Parathyroid adenoma (tissue), 2 donors: ENCODE measurements around the gene NLRP9.
"Not testable (repeated sequence)": the region's sequence is repeated elsewhere in the genome, so short reads cannot be mapped to it uniquely, and the experiment has no call there.

ENCODE experiments used
- H2AFZ ChIP-seq: fragments of 300-600 bp; sonication (generic); one replicate; pipeline ENCODE4 v1.7.0; 2017; ENCODE audit warnings: antibody characterized with exemption, mild to moderate bottlenecking
- H3K27ac ChIP-seq: fragments of 300-600 bp; sonication (generic); one replicate; pipeline ENCODE4 v1.7.0; 2017
- H3K27me3 ChIP-seq: fragments of 300-600 bp; sonication (generic); one replicate; pipeline ENCODE4 v1.7.0; 2017; ENCODE audit warnings: low read length; ENCODE audit not compliant: control insufficient read depth, insufficient read depth
- H3K36me3 ChIP-seq: fragments of 300-600 bp; sonication (generic); one replicate; pipeline ENCODE4 v1.7.0; 2017; ENCODE audit warnings: low read length; ENCODE audit not compliant: control insufficient read depth, insufficient read depth
- H3K4me1 ChIP-seq: fragments of 300-600 bp; sonication (generic); one replicate; pipeline ENCODE4 v1.7.0; 2017; ENCODE audit warnings: control low read depth
- H3K4me2 ChIP-seq: fragments of 300-600 bp; sonication (generic); one replicate; pipeline ENCODE4 v1.7.0; 2017; ENCODE audit warnings: low read length
- H3K4me3 ChIP-seq: fragments of 300-600 bp; sonication (generic); one replicate; pipeline ENCODE4 v1.7.0; 2017; ENCODE audit warnings: low read depth, low read length
- H3K79me2 ChIP-seq: fragments of 300-600 bp; sonication (generic); one replicate; pipeline ENCODE4 v1.7.0; 2017; ENCODE audit warnings: control low read depth
- H3K9ac ChIP-seq: fragments of 300-600 bp; sonication (generic); one replicate; pipeline ENCODE4 v1.7.0; 2017; ENCODE audit warnings: mild to moderate bottlenecking
- H3K9me3 ChIP-seq: fragments of 300-600 bp; sonication (generic); one replicate; pipeline ENCODE4 v1.7.0; 2017; ENCODE audit warnings: low read length; ENCODE audit not compliant: control insufficient read depth
- TF ChIP-seq, protein P1 (sequence below): fragments of 300-600 bp; sonication (generic); IDR thresholded peaks from one replicate; pipeline ENCODE4 v1.7.0; 2017; ENCODE audit warnings: antibody characterized with exemption, mild to moderate bottlenecking
- donor health status: primary hyperparathyroidism.

The NLRP9 gene

GRCh38 chr19:55738302-55738701 is at the start of gene NLRP9:
Gene NLRP9 (minus strand): TSS chr19:55738402. CDS start chr19:55738374, 28 bp downstream.
- Histone ChIP-seq H3K4me1 (no peaks in the 10 kb centered on the region), H3K27me3 (no peaks in the 10 kb centered on the region), H3K36me3 (no peaks in the 10 kb centered on the region), H3K27ac (no peak within 1 kb of the TSS), H3K9me3 (no peaks in the 10 kb centered on the region), H3K79me2 (no peaks in the 10 kb centered on the region), H3K4me2 (no peak within 1 kb of the TSS), H3K4me3 (no peak within 1 kb of the TSS), H3K9ac (no peak within 1 kb of the TSS), H2AFZ (no peak within 1 kb of the TSS)
- TF ChIP-seq, protein P1, sequence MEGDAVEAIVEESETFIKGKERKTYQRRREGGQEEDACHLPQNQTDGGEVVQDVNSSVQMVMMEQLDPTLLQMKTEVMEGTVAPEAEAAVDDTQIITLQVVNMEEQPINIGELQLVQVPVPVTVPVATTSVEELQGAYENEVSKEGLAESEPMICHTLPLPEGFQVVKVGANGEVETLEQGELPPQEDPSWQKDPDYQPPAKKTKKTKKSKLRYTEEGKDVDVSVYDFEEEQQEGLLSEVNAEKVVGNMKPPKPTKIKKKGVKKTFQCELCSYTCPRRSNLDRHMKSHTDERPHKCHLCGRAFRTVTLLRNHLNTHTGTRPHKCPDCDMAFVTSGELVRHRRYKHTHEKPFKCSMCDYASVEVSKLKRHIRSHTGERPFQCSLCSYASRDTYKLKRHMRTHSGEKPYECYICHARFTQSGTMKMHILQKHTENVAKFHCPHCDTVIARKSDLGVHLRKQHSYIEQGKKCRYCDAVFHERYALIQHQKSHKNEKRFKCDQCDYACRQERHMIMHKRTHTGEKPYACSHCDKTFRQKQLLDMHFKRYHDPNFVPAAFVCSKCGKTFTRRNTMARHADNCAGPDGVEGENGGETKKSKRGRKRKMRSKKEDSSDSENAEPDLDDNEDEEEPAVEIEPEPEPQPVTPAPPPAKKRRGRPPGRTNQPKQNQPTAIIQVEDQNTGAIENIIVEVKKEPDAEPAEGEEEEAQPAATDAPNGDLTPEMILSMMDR = no peak

DNA sequence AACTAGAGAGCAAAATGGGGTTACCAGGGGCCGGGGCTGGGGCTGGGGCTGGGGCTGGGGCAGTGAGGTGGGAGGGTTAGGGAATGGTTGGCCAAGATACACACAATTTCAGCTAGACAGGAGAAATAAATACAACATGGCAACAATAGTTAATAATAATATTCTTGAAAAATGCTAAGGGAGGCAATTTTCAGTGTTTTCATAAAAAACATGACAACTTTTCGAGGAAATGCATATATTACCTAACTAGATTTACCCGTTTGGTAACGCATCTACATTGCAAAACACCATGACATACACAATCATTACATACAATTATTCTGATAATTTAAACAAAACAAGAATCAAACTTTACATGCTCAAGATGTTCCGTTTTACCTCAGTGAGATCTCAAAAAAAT is 42.9 kb upstream of the NLRP9 start:
- H2AFZ ChIP-seq = no peak overlapping the region
- no peaks in the 10 kb centered on the region for H3K36me3 ChIP-seq
- no peak overlapping the region for H3K9ac ChIP-seq
- H3K4me2 ChIP-seq = no peak overlapping the region
- H3K4me1 ChIP-seq = no peaks in the 10 kb centered on the region
- no peaks in the 10 kb centered on the region for H3K79me2 ChIP-seq
- no peak overlapping the region for H3K4me3 ChIP-seq
- H3K9me3 ChIP-seq = no peaks in the 10 kb centered on the region
- no peaks in the 10 kb centered on the region for H3K27me3 ChIP-seq
- H3K27ac ChIP-seq = no peak overlapping the region
- TF ChIP-seq, protein P1 = no peak

GRCh38 chr19:55778331-55778730 is 40.1 kb upstream of the NLRP9 start:
- Histone ChIP-seq H3K4me3 (no peak overlapping the region), H2AFZ (no peak overlapping the region), H3K27me3 (no peaks in the 10 kb centered on the region), H3K27ac (no peak overlapping the region), H3K9me3 (no peaks in the 10 kb centered on the region), H3K4me1 (no peaks in the 10 kb centered on the region), H3K36me3 (no peaks in the 10 kb centered on the region), H3K79me2 (no peaks in the 10 kb centered on the region), H3K4me2 (no peak overlapping the region), H3K9ac (no peak overlapping the region)
- TF ChIP-seq, protein P1 = no peak

DNA sequence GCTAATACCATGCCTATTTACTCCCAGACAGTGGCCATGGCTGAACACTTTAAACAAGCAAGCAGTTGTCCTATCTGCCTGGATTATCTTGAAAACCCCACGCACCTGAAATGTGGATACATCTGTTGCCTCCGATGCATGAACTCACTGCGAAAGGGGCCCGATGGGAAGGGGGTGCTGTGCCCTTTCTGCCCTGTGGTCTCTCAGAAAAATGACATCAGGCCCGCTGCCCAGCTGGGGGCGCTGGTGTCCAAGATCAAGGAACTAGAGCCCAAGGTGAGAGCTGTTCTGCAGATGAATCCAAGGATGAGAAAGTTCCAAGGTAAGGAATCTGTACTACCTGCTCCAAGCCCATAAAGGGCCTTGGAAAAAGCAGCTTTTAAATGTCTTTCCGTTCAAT is 39.3 kb upstream of the NLRP9 start:
- Histone ChIP-seq H3K4me3 (no peak overlapping the region), H3K27me3 (no peaks in the 10 kb centered on the region), H3K79me2 (no peaks in the 10 kb centered on the region), H3K9me3 (no peaks in the 10 kb centered on the region), H2AFZ (no peak overlapping the region), H3K4me2 (no peak overlapping the region), H3K27ac (no peak overlapping the region), H3K4me1 (no peaks in the 10 kb centered on the region), H3K36me3 (no peaks in the 10 kb centered on the region), H3K9ac (no peak overlapping the region)
- TF ChIP-seq, protein P1 = no peak

DNA sequence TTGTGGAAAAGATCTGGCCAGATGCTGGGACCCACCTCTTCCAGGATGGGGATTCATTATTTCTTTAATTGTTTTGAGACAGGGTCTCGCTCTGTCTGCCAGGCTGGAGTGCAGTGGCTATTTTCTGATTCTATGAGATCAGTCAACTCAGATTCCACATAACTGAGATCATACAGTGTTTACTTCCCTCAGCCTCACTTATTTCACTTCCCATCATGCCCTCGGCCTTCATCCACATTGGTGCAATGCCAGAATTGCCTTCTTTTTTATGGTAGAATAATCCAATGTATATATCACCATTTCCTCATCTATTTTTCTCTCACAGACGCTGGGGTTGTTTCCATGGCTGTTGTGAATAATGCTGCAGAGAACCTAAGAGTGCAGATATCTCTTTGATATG is 31.4 kb upstream of the NLRP9 start:
- H3K4me3 ChIP-seq, H3K27me3 ChIP-seq, H3K4me2 ChIP-seq, H3K79me2 ChIP-seq, H2AFZ ChIP-seq, H3K27ac ChIP-seq, H3K9ac ChIP-seq, H3K36me3 ChIP-seq, H3K9me3 ChIP-seq, H3K4me1 ChIP-seq: not testable (repeated sequence)

- H3K36me3 ChIP-seq, H3K9me3 ChIP-seq, H3K27ac ChIP-seq, H2AFZ ChIP-seq, H3K4me2 ChIP-seq, H3K79me2 ChIP-seq, H3K9ac ChIP-seq, H3K4me3 ChIP-seq, H3K27me3 ChIP-seq, H3K4me1 ChIP-seq: not testable (repeated sequence)
These were observed 30.6 kb upstream of the NLRP9 start, which contains the start of gene RFPL4AL1 for GRCh38 chr19:55768818-55769217. Gene RFPL4AL1 (plus strand): TSS chr19:55769118. CDS start chr19:55771805, 2,687 bp downstream.
